Femur (tissue), 1 donor: ENCODE data around the gene UBE2D4.
"Not testable (repeated sequence)": the region's sequence is repeated elsewhere in the genome, so short reads cannot be mapped to it uniquely, and the experiment has no call there.

Experiments used
- DNase-seq: peaks from one replicate; pipeline ENCODE4 v3.0.0-alpha.2; 2017

The UBE2D4 gene

DNA sequence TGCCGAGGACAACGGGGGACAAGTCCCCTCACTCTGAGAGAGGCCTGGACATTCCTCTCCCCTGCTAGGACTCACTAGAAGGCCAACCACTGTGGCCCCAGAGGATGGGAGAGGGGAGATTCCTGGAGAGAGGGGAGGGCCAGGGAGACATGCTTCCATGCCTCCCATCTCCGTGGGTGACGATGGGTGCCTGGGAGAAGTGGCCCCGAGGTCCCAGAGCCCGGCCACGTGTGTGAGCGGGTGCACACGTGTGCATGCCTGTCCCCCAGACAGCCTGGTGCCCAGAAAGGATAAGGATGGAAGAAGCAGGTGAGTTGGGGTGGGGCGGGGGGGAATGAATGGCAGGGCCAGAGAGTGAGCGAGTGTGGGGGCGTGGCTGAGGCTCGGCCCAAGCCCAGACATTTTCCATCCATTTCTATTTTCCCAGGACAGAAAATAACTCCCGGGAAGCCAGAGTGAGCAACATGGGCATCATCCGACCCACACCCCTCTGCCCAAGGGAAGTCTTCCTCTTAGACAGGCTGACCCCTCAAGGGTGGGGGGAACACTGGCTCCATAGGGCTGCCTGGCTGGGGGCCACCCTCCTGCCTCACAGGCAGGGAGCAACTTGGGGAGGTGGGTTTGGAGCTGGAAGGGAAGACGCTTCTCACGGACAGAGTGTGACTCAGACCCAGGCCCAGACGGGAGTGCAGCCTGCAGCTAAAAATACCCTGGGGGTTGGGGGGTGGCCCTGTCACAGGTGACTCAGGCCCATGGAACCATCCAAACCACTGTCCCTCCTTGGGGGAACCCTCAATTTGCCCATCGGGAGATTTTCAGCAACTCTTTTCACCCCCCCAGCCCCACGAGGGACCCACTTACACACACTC lies 42.2 kb downstream of the UBE2D4 start:
- not testable (repeated sequence) for DNase-seq

DNA sequence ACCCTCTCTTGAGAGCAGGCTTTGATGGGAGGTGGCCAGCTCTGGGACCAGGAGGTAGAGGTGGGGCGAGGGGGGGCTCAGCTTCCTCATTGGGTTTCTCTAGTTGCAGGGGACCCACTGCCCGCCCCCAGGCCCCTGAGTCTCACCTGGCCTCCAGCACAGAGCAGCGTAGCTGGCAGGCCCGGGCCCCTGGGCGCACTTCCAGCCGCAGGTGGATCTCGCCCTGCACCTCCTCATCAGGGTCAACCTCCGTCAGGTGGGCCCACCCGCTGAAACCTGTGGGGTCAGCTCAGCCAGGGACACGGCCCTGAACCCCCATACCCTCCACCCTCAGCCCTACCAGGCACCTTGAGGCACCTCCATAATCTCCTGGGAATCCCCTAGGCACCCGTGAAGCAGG lies 43.4 kb downstream of the UBE2D4 start:
- not testable (repeated sequence) for DNase-seq

DNA sequence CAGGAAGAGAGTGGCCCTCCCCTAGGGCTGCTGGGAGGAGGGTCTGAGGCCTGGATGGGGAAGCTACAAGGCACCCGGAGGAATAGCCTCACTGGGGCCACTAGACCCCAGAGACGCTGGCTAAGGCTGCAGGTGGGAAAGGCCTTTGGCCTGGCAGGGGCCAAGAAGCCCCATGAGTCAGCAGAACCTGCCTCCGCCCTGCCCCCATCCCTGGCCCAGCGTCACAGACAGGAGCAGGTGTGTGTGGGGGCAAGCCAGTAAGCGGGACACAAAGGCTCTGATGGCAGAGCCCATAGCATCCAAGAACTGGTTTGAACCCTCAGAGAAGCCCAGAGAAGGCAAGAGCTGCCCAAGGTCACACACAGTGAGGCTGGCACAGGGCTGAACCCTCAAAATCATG lies 44.5 kb downstream of the UBE2D4 start:
- DNase-seq, result not testable (repeated sequence)

DNA sequence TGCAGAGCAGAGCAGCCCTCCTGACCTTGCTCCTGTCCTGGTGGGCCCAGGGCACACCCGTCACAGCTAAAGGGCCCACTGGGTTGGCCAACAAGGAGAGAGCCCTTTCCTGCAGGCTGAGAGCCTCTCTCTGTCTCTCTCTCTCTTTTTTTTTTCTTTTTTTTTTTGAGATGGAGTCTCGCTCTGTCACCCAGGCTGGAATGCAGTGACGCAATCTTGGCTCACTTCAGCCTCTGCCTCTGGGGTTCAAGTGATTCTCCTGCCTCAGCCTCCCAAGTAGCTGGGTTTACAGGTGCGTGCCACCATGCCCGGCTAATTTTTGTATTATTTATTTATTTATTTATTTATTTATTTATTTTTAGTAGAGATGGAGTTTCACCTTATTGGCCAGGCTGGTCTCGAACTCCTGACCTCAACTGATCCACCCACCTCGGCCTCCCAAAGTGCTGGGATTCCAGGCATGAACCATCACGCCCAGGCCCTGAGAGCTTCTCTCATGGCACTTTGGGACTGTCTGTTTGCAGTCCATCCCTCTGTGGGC lies 47.9 kb downstream of the UBE2D4 start:
- not testable (repeated sequence) for DNase-seq

DNA sequence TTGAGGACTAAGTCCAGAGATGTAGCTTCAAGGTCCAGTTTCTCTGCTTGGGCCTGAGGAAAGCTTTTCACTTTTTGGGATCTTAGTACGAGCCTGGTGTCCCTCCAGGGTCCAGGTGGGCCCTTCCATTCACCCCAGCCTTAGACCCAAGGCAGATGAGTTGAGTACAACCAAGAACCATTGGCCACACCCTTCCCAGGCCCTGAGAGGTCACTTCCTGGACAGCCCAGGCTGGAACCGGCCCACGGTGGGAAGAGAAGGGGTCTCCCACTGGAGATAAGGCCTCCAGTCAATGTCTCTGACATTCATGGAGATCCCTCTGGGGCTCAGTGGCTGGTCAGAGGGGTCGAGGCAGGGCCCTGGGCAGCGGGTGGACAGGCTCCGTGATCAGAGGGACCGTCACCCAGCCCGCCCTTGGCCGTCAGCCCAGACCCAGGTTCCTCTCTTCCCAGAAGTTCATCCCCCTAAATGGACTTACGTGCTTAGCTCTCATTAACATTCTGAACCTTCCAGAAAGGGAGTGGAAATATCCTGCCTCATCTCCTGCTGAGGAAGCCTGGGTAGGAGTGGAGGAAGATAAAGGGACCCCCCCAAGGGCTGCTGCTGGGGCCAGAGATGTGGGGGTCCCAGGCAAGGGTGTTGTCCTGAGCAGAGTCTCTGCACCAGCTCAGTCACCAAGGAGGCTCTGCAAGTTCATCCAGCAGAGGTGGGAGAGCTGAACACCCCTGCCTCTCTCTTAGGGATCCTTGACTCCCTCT lies 48.7 kb downstream of the UBE2D4 start:
- DNase-seq, result not testable (repeated sequence)

DNA sequence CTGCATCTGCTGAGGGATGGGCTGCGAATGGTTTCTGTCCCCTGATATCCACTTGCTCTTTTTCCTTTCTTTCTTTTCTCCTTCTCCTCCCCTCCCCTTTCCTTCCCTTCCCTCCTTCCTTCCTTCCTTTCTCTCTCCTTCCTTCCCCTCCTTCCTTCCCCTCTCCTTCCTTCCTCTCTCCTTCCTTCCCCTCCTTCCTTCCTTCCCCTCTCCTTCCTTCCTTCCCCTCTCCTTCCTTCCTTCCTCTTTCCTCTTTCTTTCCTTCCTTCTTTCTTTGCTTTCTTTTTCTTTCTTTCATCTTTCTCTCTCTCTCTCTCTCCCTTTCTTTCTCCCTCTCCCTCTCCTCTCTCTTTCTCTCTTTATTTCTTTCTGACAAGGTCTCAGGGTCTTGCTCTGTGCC lies 51.3 kb downstream of the UBE2D4 start:
- DNase-seq, result no peak

DNA sequence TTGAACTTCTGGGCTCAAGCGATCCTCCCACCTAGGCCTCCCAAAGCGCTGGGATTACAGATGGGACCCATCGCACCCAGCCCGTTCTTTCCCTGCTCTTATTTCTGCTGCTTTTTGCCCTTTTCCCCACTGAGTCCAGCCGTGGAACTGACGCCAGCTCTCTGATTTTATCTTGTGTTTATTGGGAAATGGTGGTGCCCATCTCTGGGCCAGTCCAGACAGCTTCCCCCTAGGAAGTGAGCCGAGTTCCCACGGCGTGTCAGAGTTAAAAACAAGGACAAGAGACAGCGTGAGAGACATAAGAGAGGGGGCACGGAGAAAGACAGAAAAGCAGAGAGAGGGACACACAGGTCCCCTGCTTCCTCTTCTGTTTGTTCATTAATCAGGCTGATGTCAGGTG lies 51.9 kb downstream of the UBE2D4 start:
- DNase-seq, result not testable (repeated sequence)

DNA sequence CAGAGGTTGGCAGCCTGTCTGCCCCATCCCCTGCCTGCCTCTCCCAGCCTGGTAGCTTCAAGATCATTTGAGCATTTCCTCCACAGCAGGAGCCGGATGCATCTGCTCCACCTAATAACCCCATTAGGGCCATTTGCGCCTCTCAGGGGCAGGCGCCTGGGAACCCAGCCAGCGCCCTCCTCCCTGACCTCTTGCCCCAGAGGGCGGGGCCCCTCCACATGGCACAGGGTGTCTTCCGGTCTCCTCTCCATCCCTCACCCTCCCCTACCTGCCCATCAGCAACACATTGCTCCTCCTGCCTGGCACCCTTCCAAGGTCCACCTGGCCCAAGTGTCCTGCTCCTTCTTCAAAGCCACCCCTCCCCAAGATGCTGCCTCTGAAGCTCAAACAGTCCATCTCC lies 56.6 kb downstream of the UBE2D4 start:
- DNase-seq, result not testable (repeated sequence)

DNA sequence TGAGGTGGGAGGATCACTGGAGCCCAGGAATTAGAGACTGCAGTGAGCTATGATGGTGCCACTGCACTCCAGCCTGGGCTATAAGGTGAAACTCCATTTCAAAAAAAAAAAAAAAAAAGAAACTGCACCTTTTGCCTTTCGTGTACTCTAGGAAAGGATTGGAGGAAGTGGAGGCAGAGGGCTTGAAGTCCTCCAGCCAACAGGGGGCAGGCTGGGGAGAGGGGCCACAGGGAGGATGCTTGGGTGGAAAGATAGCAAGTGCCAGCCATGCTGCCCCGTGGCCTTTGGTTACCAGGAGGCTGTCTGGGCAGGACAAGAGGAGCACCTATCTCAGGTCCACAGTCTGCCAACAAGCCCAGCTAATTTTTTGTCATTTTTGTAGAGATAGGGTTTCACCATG lies 57.5 kb downstream of the UBE2D4 start:
- not testable (repeated sequence) for DNase-seq

DNA sequence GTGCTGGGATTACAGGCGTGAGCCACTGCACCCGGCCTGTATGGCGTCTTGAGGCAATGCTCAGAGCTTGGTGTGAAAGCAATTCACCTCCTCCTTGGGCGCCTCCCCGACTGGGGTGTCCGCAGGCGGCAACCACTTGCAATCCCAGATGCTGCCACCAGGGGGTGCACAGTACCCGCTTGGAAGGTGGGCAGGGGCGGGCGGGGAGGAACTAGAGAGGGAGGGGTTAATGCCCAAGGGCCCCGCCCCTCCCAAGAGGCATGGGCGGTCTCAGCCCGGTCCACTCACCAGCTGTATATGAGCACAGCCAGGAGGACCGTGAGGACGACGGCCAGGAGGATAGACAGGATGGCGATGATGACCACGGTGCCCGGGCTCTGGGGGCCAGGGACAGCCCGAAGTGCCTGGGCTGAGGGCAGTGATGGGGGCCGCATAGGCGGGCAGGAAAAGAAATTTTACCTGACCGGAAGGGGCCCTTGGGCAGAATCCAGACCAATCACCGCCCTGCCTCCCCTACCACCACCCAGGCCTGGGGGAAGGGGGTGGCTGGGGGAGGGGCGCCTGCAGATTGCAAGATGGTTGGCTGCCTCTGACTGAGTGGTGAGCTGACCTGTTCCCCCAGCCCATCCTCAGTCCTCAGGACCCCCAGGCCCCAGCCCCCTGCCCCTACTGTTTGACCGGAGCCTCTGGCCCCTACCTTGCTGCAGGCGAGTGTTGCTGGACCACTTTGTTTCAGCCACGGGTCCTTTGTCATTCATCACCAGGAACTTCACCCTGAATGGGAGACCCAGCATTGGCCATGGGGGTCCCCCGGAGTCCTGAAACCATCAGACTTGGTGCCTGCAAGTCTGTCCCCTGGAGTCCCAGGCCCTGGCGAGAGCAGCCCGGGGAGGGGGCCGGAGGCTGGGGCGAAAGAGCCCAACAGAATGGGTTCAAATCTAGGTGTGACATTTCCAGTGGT lies 59.9 kb downstream of the UBE2D4 start:
- peak; percentile 55 for DNase-seq

DNA sequence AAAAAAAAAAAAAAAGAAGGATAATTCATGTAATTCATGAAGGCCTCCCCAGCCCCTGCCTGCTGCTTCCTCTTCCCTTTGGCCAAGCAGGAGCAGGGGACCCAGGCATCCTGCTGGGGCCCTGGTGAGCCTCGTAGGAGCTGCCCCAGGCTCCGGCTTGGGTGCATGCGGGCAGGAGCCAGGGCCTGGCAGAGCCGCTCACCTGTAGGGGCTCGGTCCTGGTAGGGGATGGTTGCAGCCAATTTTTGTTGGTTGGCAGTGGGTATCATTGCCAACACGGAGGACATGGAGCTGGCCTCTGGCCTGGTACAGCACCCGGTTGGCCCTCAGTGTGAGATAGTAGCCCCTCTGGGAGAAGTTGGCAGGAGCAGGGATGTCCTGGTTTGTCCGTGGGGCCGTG lies 61.2 kb downstream of the UBE2D4 start:
- DNase-seq, result not testable (repeated sequence)

DNA sequence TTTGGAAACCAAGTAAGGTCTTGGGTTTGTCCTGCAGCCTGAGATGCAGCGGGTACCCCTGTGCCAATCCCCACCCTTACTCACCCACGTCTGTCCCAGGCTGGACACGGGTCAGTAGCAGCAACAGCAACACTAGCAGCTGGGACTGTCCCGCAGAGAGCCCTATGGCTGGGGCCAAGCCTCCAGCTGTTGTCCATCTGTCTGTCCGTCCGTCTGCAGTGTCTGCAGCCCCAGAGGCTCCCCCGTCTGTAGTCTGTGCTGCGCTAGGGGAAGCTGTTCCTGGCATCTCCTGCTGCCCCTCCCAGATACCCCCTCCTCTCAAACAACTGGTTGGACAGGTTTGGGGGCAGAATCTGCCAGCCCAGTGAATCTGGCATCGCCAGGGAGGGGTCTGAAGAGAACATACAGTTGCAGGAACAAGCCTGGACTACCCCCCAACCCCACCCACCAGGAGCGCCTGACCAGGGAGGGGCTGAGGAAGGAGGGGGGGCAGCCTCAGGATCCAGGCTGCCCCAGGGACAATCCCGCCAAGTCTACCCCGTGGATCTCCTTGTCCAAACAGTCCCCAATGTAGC lies 63.9 kb downstream of the UBE2D4 start:
- peak; percentile 27 for DNase-seq

DNA sequence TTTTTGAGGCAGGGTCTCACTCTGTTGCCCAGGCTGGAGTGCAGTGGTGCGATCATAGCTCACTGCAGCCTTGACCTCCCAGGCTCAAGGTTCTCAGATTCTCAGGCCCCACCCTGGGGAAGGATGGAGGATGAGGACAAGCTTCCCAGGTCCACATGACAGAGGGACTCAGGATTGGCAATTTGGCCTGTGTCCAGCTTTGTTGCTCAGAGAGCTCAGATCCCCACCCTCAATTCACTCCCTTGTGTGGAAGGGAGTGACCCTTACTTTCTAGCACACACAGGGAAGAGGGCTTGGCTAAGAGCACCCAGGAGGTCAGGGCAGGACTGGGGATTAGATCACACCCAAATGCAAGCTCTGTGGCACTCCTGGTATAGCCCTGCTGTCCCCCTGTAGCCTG lies 64.6 kb downstream of the UBE2D4 start:
- not testable (repeated sequence) for DNase-seq

DNA sequence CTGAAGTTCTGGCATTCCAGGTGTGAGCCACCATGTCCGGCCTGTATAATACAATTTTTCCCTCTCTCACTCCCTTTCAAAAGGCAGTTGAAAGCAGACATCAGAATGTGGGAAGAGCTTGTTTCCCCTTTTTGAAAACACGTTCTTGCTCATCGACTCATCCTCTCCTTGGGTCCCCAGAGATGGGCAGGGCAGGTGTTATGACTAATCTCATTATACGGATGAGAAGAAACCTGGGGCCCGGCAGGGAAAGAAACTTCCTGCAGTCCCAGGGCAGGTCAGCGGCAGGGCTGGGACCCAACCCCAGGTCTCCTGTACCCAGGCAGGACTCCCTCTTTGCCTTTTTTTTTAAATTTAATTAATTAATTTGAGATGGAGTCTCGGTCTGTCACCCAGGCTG lies 66.7 kb downstream of the UBE2D4 start:
- not testable (repeated sequence) for DNase-seq

DNA sequence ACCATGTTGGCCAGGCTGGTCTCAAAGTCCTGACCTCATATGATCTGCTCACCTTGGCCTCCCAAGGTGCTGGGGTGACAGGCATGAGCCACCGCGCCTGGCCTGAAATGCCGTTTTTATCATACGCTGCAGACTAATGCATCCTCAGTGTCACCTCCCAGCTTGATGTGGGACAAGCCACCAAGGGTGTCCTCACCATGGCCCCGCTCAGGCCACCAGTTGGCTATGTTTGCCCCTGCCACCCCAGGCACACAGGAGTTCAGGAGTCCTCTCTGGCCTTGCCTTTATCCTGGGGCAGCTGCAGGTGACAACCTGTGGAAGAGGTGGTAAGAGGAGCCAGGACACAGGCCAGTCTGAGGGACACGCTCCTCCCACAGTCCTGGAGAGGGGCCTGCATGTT lies 68.4 kb downstream of the UBE2D4 start:
- DNase-seq, result not testable (repeated sequence)

DNA sequence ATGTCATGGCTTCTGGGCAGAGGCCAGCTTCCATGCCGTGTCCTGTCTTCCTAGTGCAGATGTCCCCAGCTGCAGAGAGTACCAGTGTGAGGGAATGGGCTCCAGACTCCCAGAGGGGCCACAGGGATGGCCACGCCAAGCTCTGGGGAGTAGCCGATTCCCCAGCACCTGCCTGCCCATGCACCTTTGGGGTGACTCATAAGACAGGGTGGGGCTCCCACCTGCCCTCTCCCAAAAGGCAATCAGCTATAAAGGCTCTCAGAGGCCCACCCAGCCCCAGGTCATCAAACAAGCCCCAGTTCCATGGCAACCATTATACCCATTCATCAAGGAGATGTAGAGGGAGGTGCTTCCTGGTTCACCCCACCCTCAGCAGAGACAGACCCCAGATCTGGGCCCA lies 71.3 kb downstream of the UBE2D4 start, which contains the start of gene SPDYE1:
Gene SPDYE1, plus strand, starts transcription at position 366 of the 400 bp plus-strand sequence. CDS start 2,053 bp downstream, outside the sequence.
- not testable (repeated sequence) for DNase-seq
